CD14-positive monocyte (primary cell): ENCODE data around the gene APOBEC3B. TPM values are rescaled to one million over a fixed set of nuclear protein-coding genes. Genes with fewer than 3 reads are reported as not detected.
A peak's percentile ranks its signal among the peaks of the same experiment; 100 is the strongest.

Experiments
- DNase-seq, 3 donors: peaks; one replicate each; pipeline ENCODE4 v3.0.0-alpha.2; 2011 to 2022
- H2AFZ ChIP-seq: 2 replicates; pipeline ENCODE4 v1.6.0; 2012; ENCODE audit warnings: mild to moderate bottlenecking, low read depth, low read length, inconsistent platforms; ENCODE audit not compliant: insufficient read depth, poor library complexity, severe bottlenecking
- H3K27ac ChIP-seq, 2 donors: 1 replicate in 1 of 2; 2 replicates in 1 of 2; pipeline ENCODE4 v1.5.1; 2012 to 2013; ENCODE audit warnings: low read length in 2 of 2, control low read depth in 1 of 2, inconsistent platforms in 1 of 2, low read depth in 1 of 2, mild to moderate bottlenecking in 1 of 2
- H3K27me3 ChIP-seq, 2 donors: one replicate each; pipeline versions ENCODE4 v1.6.0 to v1.6.1; 2011 to 2013; ENCODE audit warnings: low read length in 2 of 2; ENCODE audit not compliant: control insufficient read depth in 2 of 2, insufficient read depth in 2 of 2
- H3K36me3 ChIP-seq, 2 donors: replicated peaks in 1 of 2; 1 replicate in 1 of 2; 2 replicates in 1 of 2; pipeline versions ENCODE4 v1.5.1 to v1.6.1; 2012 to 2013; ENCODE audit warnings: low read length in 2 of 2, control low read depth in 1 of 2, inconsistent platforms in 1 of 2, mild to moderate bottlenecking in 1 of 2; ENCODE audit not compliant: insufficient read depth in 2 of 2, control insufficient read depth in 1 of 2
- H3K4me1 ChIP-seq, 2 donors: 1 replicate in 1 of 2; 2 replicates in 1 of 2; pipeline versions ENCODE4 v1.5.1 to v1.6.1; 2012 to 2013; ENCODE audit warnings: low read length in 2 of 2, control low read depth in 1 of 2, inconsistent platforms in 1 of 2, mild to moderate bottlenecking in 1 of 2, moderate library complexity in 1 of 2; ENCODE audit not compliant: insufficient read depth in 2 of 2, control insufficient read depth in 1 of 2
- H3K4me2 ChIP-seq: replicated peaks from 2 replicates; pipeline ENCODE3; 2012; ENCODE audit warnings: low read length, moderate library complexity, mild to moderate bottlenecking; ENCODE audit not compliant: poor library complexity, severe bottlenecking; ENCODE audit errors: extremely low read depth
- H3K4me3 ChIP-seq, 3 experiments: fragments of 200-600 bp in 1 of 3; sonication (generic) in 1 of 3; replicated peaks in 1 of 3; 1 replicate in 2 of 3; 2 replicates in 1 of 3; pipeline ENCODE4 v1.5.1; 2011 to 2013; ENCODE audit warnings: low read length in 3 of 3, mild to moderate bottlenecking in 3 of 3, control low read depth in 2 of 3, low read depth in 2 of 3, inconsistent platforms in 1 of 3, moderate library complexity in 1 of 3
- H3K79me2 ChIP-seq: 2 replicates; pipeline ENCODE4 v1.6.0; 2012; ENCODE audit warnings: mild to moderate bottlenecking, control low read depth, inconsistent platforms, low read length, moderate library complexity; ENCODE audit not compliant: insufficient read depth
- H3K9ac ChIP-seq: 2 replicates; pipeline ENCODE4 v1.6.0; 2017; ENCODE audit warnings: low read length, mild to moderate bottlenecking; ENCODE audit not compliant: insufficient read depth, poor library complexity, severe bottlenecking
- H3K9me3 ChIP-seq, 2 donors: replicated peaks in 1 of 2; 1 replicate in 1 of 2; 2 replicates in 1 of 2; pipeline versions ENCODE4 v1.5.1 to v1.6.1; 2012 to 2013; ENCODE audit warnings: low read length in 2 of 2, control low read depth in 1 of 2; ENCODE audit not compliant: control insufficient read depth in 1 of 2, insufficient read depth in 1 of 2
- H4K20me1 ChIP-seq: 2 replicates; pipeline ENCODE4 v1.6.0; 2012; ENCODE audit warnings: mild to moderate bottlenecking, low read length, control low read depth, moderate library complexity; ENCODE audit not compliant: insufficient read depth
- H3K27ac Mint-ChIP-seq, 7 donors: one replicate each; pipeline ENCODE4 v1.8.0; 2020; ENCODE audit warnings: mild to moderate bottlenecking in 7 of 7, mixed read lengths in 7 of 7, moderate library complexity in 6 of 7, inconsistent platforms in 2 of 7
- H3K27me3 Mint-ChIP-seq, 3 donors: one replicate each; pipeline ENCODE4 v1.8.0; 2021 to 2022; ENCODE audit warnings: low read depth in 3 of 3, mild to moderate bottlenecking in 3 of 3, mixed read lengths in 3 of 3, moderate library complexity in 3 of 3, inconsistent platforms in 1 of 3
- H3K36me3 Mint-ChIP-seq, 2 donors: one replicate each; pipeline ENCODE4 v1.8.0; 2020; ENCODE audit warnings: mixed read lengths in 2 of 2, inconsistent platforms in 1 of 2, mild to moderate bottlenecking in 1 of 2
- H3K4me1 Mint-ChIP-seq: one replicate; pipeline ENCODE4 v1.8.0; 2020; ENCODE audit warnings: mild to moderate bottlenecking, mixed read lengths
- H3K4me3 Mint-ChIP-seq, 2 donors: one replicate each; pipeline ENCODE4 v1.8.0; 2020; ENCODE audit warnings: mild to moderate bottlenecking in 2 of 2, mixed read lengths in 2 of 2, moderate library complexity in 1 of 2
- H3K9me3 Mint-ChIP-seq, 7 donors: one replicate each; pipeline ENCODE4 v1.8.0; 2020 to 2022; ENCODE audit warnings: mixed read lengths in 7 of 7, mild to moderate bottlenecking in 6 of 7, moderate library complexity in 6 of 7, inconsistent platforms in 2 of 7
- CTCF ChIP-seq: fragments of 200-600 bp; IDR thresholded peaks from one replicate; pipeline ENCODE4 v1.8.0; 2022; ENCODE audit warnings: antibody characterized with exemption, mild to moderate bottlenecking
- WGBS: methylation state at CpG from one replicate; pipeline ENCODE4 v1.1.5; 2013; ENCODE audit warnings: missing lambda C conversion rate; ENCODE audit not compliant: insufficient coverage; 5-methylcytosine and 5-hydroxymethylcytosine counted together
- intact Hi-C, 2 donors: fragments of 100-400 bp; cut with micrococcal nuclease; formaldehyde crosslinking; loops; one replicate each; pipeline versions ENCODE4 v1.15.0 to v1.15.1; 2023
- polyA plus RNA-seq, 3 donors: library from polyadenylated mRNA; depleted of rRNA in 1 of 3; unstranded in 2 of 3; stranded (reverse) in 1 of 3; fragments of 300-500 nt in 2 of 3; fragments of >200 nt in 1 of 3; fragmentation: Illumina TruSeq in 2 of 3; gene quantifications; 1 replicate in 2 of 3; 2 replicates in 1 of 3; pipeline ENCODE4 v1.2.3, GENCODE V29; 2012 to 2021

APOBEC3B gene
- polyA plus RNA-seq, 3 donors: 0.40 to 48.2 (median 12.6) TPM

- peak overlapping the region; percentile 91 to 99 (median 97) for H3K27ac Mint-ChIP-seq
- Histone ChIP-seq H3K9ac (peak overlapping the region; percentile 52), H4K20me1 (no peaks in the 10 kb centered on the region), H3K4me3 (peak overlapping the region in 1 of 3 experiments; percentile 33), H3K9me3 (no peaks in the 10 kb centered on the region), H3K79me2 (no peaks in the 10 kb centered on the region), H2AFZ (no peak overlapping the region), H3K27ac (peak overlapping the region; percentile 80 to 88), H3K36me3 (peaks cover 0 to 7% of the 10 kb centered on the region in 2 donors), H3K27me3 (no peaks in the 10 kb centered on the region), H3K4me2 (peak overlapping the region; percentile 26), H3K4me1 (peaks cover 86 to 95% of the 10 kb centered on the region in 2 donors)
- H3K4me3 Mint-ChIP-seq: peak overlapping the region in 1 of 2 donors; percentile 64
- H3K27me3 Mint-ChIP-seq: peaks cover 3 to 8% (median 4%) of the 10 kb centered on the region in 3 donors
- peak; percentile 98 to 100 (median 99) for DNase-seq
- 56% methylated on average over 14 of the region's 15 CpGs for WGBS
- peaks cover 0 to 2% (median 0%) of the 10 kb centered on the region in 7 donors for H3K9me3 Mint-ChIP-seq
- no peak for TF ChIP-seq CTCF
- peaks cover 34 to 35% of the 10 kb centered on the region in 2 donors for H3K36me3 Mint-ChIP-seq
- peaks cover 94% of the 10 kb centered on the region for H3K4me1 Mint-ChIP-seq
- intact Hi-C loops: loop anchor here (1.0 to 5.0 kb wide), 4 partner anchors 15 to 95 kb away; partner anchors contain the start of gene CBX6 (in 1 of the 2)
Observed at GRCh38 chr22:38967451-38968450, 14.4 kb upstream of the APOBEC3B start.

GRCh38 chr22:38968801-38969200 lies 13.3 kb upstream of the APOBEC3B start:
- Histone ChIP-seq H3K79me2 (no peaks in the 10 kb centered on the region), H3K27me3 (no peaks in the 10 kb centered on the region), H3K36me3 (peaks cover 0 to 7% of the 10 kb centered on the region in 2 donors), H3K9me3 (no peaks in the 10 kb centered on the region), H4K20me1 (no peaks in the 10 kb centered on the region), H3K9ac (no peak overlapping the region), H3K4me2 (no peak overlapping the region), H3K4me3 (no peak overlapping the region), H3K4me1 (peaks cover 96 to 100% of the 10 kb centered on the region in 2 donors), H2AFZ (no peak overlapping the region), H3K27ac (peak overlapping the region; percentile 28 to 80)
- TF ChIP-seq CTCF: no peak
- WGBS: 81% methylated on average over 9 of the region's 11 CpGs
- H3K4me1 Mint-ChIP-seq: peaks cover 99% of the 10 kb centered on the region
- no peak for DNase-seq
- H3K36me3 Mint-ChIP-seq: peaks cover 26 to 27% of the 10 kb centered on the region in 2 donors
- intact Hi-C loops: loop anchor here (1.0 to 5.0 kb wide), 3 partner anchors 28 to 96 kb away; partner anchors contain the start of gene CBX6 (in 1 of the 2)
- H3K9me3 Mint-ChIP-seq: peaks cover 0 to 2% (median 0%) of the 10 kb centered on the region in 7 donors
- H3K4me3 Mint-ChIP-seq: peak overlapping the region in 1 of 2 donors; percentile 57
- H3K27ac Mint-ChIP-seq: peak overlapping the region; percentile 57 to 97 (median 87)
- H3K27me3 Mint-ChIP-seq: peaks cover 3 to 8% (median 5%) of the 10 kb centered on the region in 3 donors
